ENCODE results near the gene GNAS-AS1.

GRCh38 chr20:58816051-58816450 lies 34.7 kb downstream of the GNAS-AS1 start:
- TF ChIP-seq IRF4 (IDR thresholded peaks at IDR 0.05; ENCODE audit: low read depth, low read length) (no peak), CREB1 (IDR thresholded peaks at IDR 0.05; ENCODE audit: low read depth) (no peak), BCL3 (IDR thresholded peaks at IDR 0.05; ENCODE audit: borderline replicate concordance, insufficient read depth, low read depth, low read length, poor library complexity, severe bottlenecking) (no peak)
